Testis (tissue), 5 donors: ENCODE results near the gene HORMAD2. TPM values are rescaled to one million over a fixed set of nuclear protein-coding genes. Genes with fewer than 3 reads are reported as not detected.

Experiments used
- DNase-seq: peaks from one replicate; pipeline ENCODE4 v3.0.0-alpha.2; 2019
- H3K27ac ChIP-seq, 2 donors: fragments of 200-600 bp; sonication (generic); one replicate each; pipeline ENCODE4 v1.5.1; 2019
- H3K27me3 ChIP-seq: fragments of 200-600 bp; sonication (generic); one replicate; pipeline ENCODE4 v1.5.1; 2019
- H3K36me3 ChIP-seq: fragments of 200-600 bp; sonication (generic); one replicate; pipeline ENCODE4 v1.5.1; 2017; ENCODE audit warnings: low read depth; ENCODE audit errors: missing control alignments
- H3K4me1 ChIP-seq: fragments of 200-600 bp; sonication (generic); one replicate; pipeline ENCODE4 v1.5.1; 2019
- H3K4me3 ChIP-seq, 2 donors: fragments of 200-600 bp; sonication (generic); one replicate each; pipeline ENCODE4 v1.5.1; 2017 to 2019
- H3K9me3 ChIP-seq: fragments of 200-600 bp; sonication (generic); one replicate; pipeline ENCODE4 v1.5.1; 2017
- POLR2A ChIP-seq: fragments of 450-650 bp; IDR thresholded peaks from one replicate; pipeline ENCODE4 v1.6.1; 2017; ENCODE audit warnings: antibody characterized with exemption, mild to moderate bottlenecking, moderate library complexity
- WGBS, 2 donors: methylation state at CpG; one replicate each; pipeline ENCODE4 v1.1.5; 2018; 5-methylcytosine and 5-hydroxymethylcytosine counted together
- intact Hi-C: fragments of 100-400 bp; cut with DNase I; formaldehyde crosslinking; loops from one replicate; pipeline ENCODE4 v1.15.1; 2023; ENCODE audit warnings: low total_unique reads
- long read RNA-seq, 2 donors: transcript quantifications; one replicate each; lab custom pipeline, GENCODE V29; 2026
- polyA plus RNA-seq: library from polyadenylated mRNA; stranded (reverse); fragments of 350-450 nt; fragmentation: Illumina TruSeq; extraction: RNeasy Lipid Tissue Mini Kit (QIAGEN cat#74804); gene quantifications from one replicate; pipeline ENCODE4 v1.2.3, GENCODE V29; 2014; ENCODE audit warnings: low read depth, low replicate concordance; ENCODE audit not compliant: insufficient read depth
- total RNA-seq, 2 donors: library from RNA; depleted of rRNA; stranded (reverse); fragments of >200 nt; gene quantifications; one replicate each; pipeline ENCODE4 v1.2.3, GENCODE V29; 2016
- TF ChIP-seq, protein P1 (sequence below), 3 experiments: fragments of 450-650 bp in 2 of 3; fragments of 200-600 bp in 1 of 3; sonication (generic) in 1 of 3; IDR thresholded peaks; one replicate each; pipeline ENCODE4 v1.5.1; 2016 to 2019; ENCODE audit warnings: antibody characterized with exemption in 3 of 3, mild to moderate bottlenecking in 2 of 3, moderate library complexity in 1 of 3

The HORMAD2 gene, protein sequence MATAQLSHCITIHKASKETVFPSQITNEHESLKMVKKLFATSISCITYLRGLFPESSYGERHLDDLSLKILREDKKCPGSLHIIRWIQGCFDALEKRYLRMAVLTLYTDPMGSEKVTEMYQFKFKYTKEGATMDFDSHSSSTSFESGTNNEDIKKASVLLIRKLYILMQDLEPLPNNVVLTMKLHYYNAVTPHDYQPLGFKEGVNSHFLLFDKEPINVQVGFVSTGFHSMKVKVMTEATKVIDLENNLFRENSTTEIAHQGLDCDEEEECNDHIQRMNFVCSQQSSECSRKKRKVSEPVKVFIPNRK
- total RNA-seq (10 to 100 TPM; 14.7 to 24.2 TPM), polyA plus RNA-seq (45.2 TPM)
- long read RNA-seq, donor 1: 0 reads
- long read RNA-seq, donor 2: 0 reads

GRCh38 chr22:30079952-30080533, at the start of gene HORMAD2:
TSS of gene HORMAD2 (plus strand) at chr22:30080464. CDS start at chr22:30093953, 13,489 bp downstream.
- peak within 1 kb of the TSS in 1 of 2 donors; percentile 44 for H3K27ac ChIP-seq
- peak; percentile 85 for DNase-seq
- H3K4me3 ChIP-seq: peak within 1 kb of the TSS; percentile 56 to 61
- H3K27me3 ChIP-seq: no peaks in the 10 kb centered on the region
- no peaks in the 10 kb centered on the region for H3K9me3 ChIP-seq
- 9 to 29% methylated on average over 14 to 35 of the region's 53 CpGs for WGBS, 2 donors
- intact Hi-C loops: no loop called here
- H3K4me1 ChIP-seq: no peaks in the 10 kb centered on the region
- H3K36me3 ChIP-seq: no peaks in the 10 kb centered on the region
- TF ChIP-seq, protein P1, sequence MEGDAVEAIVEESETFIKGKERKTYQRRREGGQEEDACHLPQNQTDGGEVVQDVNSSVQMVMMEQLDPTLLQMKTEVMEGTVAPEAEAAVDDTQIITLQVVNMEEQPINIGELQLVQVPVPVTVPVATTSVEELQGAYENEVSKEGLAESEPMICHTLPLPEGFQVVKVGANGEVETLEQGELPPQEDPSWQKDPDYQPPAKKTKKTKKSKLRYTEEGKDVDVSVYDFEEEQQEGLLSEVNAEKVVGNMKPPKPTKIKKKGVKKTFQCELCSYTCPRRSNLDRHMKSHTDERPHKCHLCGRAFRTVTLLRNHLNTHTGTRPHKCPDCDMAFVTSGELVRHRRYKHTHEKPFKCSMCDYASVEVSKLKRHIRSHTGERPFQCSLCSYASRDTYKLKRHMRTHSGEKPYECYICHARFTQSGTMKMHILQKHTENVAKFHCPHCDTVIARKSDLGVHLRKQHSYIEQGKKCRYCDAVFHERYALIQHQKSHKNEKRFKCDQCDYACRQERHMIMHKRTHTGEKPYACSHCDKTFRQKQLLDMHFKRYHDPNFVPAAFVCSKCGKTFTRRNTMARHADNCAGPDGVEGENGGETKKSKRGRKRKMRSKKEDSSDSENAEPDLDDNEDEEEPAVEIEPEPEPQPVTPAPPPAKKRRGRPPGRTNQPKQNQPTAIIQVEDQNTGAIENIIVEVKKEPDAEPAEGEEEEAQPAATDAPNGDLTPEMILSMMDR (IDR thresholded peaks at IDR 0.05): no peak
- TF ChIP-seq POLR2A: no peak

- WGBS, 2 donors: 93 to 94% methylated on average over 3 of the region's 3 CpGs
- no peak for DNase-seq
- H3K4me3 ChIP-seq: no peak overlapping the region
- intact Hi-C loops: no loop called here
- no peaks in the 10 kb centered on the region for H3K4me1 ChIP-seq
- H3K27me3 ChIP-seq: no peaks in the 10 kb centered on the region
- no peaks in the 10 kb centered on the region for H3K9me3 ChIP-seq
- H3K36me3 ChIP-seq: no peaks in the 10 kb centered on the region
- H3K27ac ChIP-seq: no peak overlapping the region
- no peak for TF ChIP-seq POLR2A
- TF ChIP-seq, protein P1 (IDR thresholded peaks at IDR 0.05): no peak
Observed at GRCh38 chr22:30031328-30031727, 48.9 kb upstream of the HORMAD2 start.

DNA sequence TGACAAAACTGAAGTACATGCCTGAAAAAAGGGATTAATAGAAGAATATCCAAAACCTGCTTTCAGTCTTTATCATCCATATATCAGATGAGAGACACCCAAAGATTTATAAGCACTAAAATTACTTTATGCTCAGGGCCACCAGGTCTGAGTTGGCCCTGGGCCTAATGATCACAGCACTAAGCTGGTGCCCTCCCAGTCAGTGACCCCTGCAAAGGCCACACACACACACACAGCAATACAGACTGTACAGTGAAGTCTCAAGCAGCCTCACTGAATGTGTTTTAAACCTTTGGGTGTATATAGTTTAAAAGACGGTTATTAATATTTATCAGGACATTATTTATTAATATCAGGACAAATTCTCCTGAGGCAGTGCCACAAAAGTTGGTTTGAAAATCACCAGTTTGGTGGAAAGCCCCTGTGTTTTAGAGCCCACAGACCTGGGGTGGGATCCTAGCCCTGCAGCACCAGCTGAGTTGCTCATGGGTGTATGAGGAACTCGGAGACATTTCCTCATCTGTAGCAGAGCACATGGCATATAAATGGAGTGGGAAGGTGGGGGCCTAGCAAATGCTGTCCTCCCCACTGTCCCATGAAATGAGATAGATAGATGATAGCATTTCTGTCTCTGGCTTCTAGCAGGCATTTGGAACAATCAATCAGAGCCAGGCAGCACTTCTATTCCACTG, 48.4 kb upstream of the HORMAD2 start:
- no peak for TF ChIP-seq POLR2A
- TF ChIP-seq, protein P1 (IDR thresholded peaks at IDR 0.05): no peak
- intact Hi-C loops: no loop called here
- Histone ChIP-seq H3K27me3 (no peaks in the 10 kb centered on the region), H3K36me3 (no peaks in the 10 kb centered on the region), H3K4me1 (no peaks in the 10 kb centered on the region), H3K27ac (no peak overlapping the region), H3K9me3 (no peaks in the 10 kb centered on the region), H3K4me3 (no peak overlapping the region)
- 74 to 76% methylated on average over 2 of the region's 2 CpGs for WGBS, 2 donors
- no peak for DNase-seq

DNA sequence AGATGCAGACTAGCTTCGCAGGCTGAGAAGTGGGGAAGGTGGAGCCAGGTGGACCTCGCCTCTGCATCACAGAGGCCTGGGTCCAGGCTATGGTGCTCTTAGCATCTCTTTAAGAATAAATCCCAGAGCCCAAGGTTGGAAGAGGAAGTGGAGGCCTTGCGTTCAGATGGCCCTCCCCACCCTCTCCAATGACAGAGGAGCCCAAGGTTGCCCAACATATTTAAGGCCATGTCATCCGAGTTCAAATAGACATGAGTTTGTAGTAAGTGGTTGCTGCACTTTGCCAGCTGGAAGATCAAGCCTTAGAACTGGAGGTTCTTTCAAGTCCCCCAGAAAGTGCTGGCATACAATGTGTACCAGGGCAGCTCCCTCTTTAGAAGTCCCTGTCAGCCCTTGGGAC, 47.1 kb upstream of the HORMAD2 start:
- Histone ChIP-seq H3K4me3 (no peak overlapping the region), H3K27ac (no peak overlapping the region), H3K4me1 (no peaks in the 10 kb centered on the region), H3K36me3 (no peaks in the 10 kb centered on the region), H3K9me3 (no peaks in the 10 kb centered on the region), H3K27me3 (no peaks in the 10 kb centered on the region)
- WGBS, 2 donors: 69 to 75% methylated on average over 4 of the region's 4 CpGs
- intact Hi-C loops: no loop called here
- DNase-seq: no peak
- TF ChIP-seq, protein P1 (IDR thresholded peaks at IDR 0.05): no peak
- no peak for TF ChIP-seq POLR2A
